CD1c-positive myeloid dendritic cell (primary cell): Measurements from ENCODE around the gene MBNL2.
"Not testable (repeated sequence)": the region's sequence is repeated elsewhere in the genome, so short reads cannot be mapped to it uniquely, and the experiment has no call there.

Source experiments
- DNase-seq: peaks from one replicate; pipeline ENCODE4 v3.0.0-alpha.2; 2016; ENCODE audit errors: extremely low spot score

Gene MBNL2

GRCh38 chr13:97221989-97222700, at the start of gene MBNL2:
Gene MBNL2 (plus strand): TSS chr13:97222333. CDS start chr13:97276236, 53,903 bp downstream.
- peak; percentile 89 for DNase-seq

- no peak for DNase-seq
These were observed 47.5 kb upstream of the MBNL2 start for GRCh38 chr13:97174638-97175037.

- no peak for DNase-seq
These were observed 47.1 kb upstream of the MBNL2 start for GRCh38 chr13:97175041-97175440.

GRCh38 chr13:97179501-97179900, 42.6 kb upstream of the MBNL2 start:
- no peak for DNase-seq

GRCh38 chr13:97182111-97182890, 39.8 kb upstream of the MBNL2 start:
- no peak for DNase-seq

GRCh38 chr13:97185291-97185690, 36.8 kb upstream of the MBNL2 start:
- no peak for DNase-seq

- no peak for DNase-seq
These were observed 36.4 kb upstream of the MBNL2 start for GRCh38 chr13:97185751-97186150.

GRCh38 chr13:97188207-97188606, 33.9 kb upstream of the MBNL2 start:
- DNase-seq: no peak

- DNase-seq: no peak
These were observed 32.2 kb upstream of the MBNL2 start for GRCh38 chr13:97189928-97190327.

- no peak for DNase-seq
These were observed 31.0 kb upstream of the MBNL2 start for GRCh38 chr13:97191142-97191541.

- DNase-seq: no peak
These were observed 30.5 kb upstream of the MBNL2 start for GRCh38 chr13:97191615-97192014.

GRCh38 chr13:97192166-97192565, 30.0 kb upstream of the MBNL2 start:
- DNase-seq: no peak

GRCh38 chr13:97193577-97193976, 28.6 kb upstream of the MBNL2 start:
- DNase-seq: no peak

GRCh38 chr13:97194479-97194878, 27.7 kb upstream of the MBNL2 start:
- DNase-seq: no peak

- DNase-seq: no peak
These were observed 25.8 kb upstream of the MBNL2 start for GRCh38 chr13:97196340-97196739.

GRCh38 chr13:97198753-97199152, 23.4 kb upstream of the MBNL2 start:
- no peak for DNase-seq

GRCh38 chr13:97199451-97199850, 22.7 kb upstream of the MBNL2 start:
- no peak for DNase-seq

GRCh38 chr13:97200081-97200942, 21.8 kb upstream of the MBNL2 start:
- no peak for DNase-seq

- no peak for DNase-seq
These were observed 19.4 kb upstream of the MBNL2 start for GRCh38 chr13:97202761-97203160.

GRCh38 chr13:97205465-97205864, 16.7 kb upstream of the MBNL2 start:
- no peak for DNase-seq

GRCh38 chr13:97205982-97206381, 16.2 kb upstream of the MBNL2 start:
- DNase-seq: no peak

- not testable (repeated sequence) for DNase-seq
These were observed 14.9 kb upstream of the MBNL2 start for GRCh38 chr13:97207252-97207651.
